ENCODE data around the gene KCNIP4. TPM values are rescaled to one million over a fixed set of nuclear protein-coding genes. Genes with fewer than 3 reads are reported as not detected.
"Not testable (repeated sequence)": the region's sequence is repeated elsewhere in the genome, so short reads cannot be mapped to it uniquely, and the experiment has no call there.

KCNIP4 gene
- polyA plus RNA-seq: under 1 TPM in 1 of 2 donors, not detected in 1; 0.12 TPM

DNA sequence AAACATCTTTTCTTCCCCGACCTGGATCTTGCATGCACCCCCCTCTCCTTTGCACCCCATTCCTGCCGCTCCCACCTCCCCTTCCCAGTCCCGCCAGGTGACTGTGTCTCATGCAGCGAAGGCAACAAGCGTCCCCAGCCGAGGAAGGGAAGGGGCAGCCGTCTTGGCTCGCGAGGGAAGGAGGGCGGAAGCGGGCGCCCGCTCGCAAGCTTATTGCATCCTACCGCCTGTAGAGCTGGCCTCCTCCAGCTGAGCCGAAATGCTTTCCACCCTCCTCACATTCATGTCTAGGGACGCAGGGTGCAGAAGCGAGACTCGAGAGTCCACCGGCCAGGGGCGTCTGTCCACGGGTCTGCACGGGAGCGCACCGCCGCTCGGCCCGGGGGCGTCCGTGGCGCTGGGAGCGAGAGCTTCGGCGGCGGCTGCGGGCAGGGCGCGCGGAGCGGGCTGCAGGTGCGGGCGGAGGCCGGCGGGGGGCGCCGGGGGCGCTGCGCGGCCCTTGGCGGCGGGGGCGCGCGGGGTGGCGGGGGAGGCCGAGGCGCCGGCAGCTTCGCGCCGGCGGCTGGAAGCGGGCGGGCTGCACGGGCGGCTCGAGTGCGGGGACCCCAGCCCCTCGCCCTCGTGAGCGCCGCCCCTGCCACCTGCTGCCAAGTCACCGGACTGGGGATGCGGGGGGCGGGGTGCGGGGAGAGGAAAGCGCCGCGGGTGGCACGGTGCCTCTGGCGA, at the start of gene KCNIP4:
KCNIP4 (minus strand) TSS at position 426 of the 726 bp plus-strand sequence.
- WGBS, 2 donors: 2 to 4% methylated on average over 46 to 81 of the region's 81 CpGs
- peak within 1 kb of the TSS; percentile 10 to 42 for H3K4me3 ChIP-seq (ENCODE audit: low read depth in 1 of 2, low read length in 2 of 2)
- H3K36me3 ChIP-seq (ENCODE audit: control insufficient read depth in 2 of 2, insufficient read depth in 2 of 2, low read length in 1 of 2): no peaks in the 10 kb centered on the region
- peaks cover 4% of the 10 kb centered on the region in 2 donors for H3K4me1 ChIP-seq (ENCODE audit: control insufficient read depth in 2 of 2, insufficient read depth in 2 of 2, low read length in 1 of 2)
- no peak within 1 kb of the TSS for H3K27ac ChIP-seq (ENCODE audit: low read depth in 2 of 2, low read length in 1 of 2)
- H3K27me3 ChIP-seq (ENCODE audit: control insufficient read depth in 1 of 2, insufficient read depth in 2 of 2, low read length in 2 of 2): peaks cover 3 to 7% of the 10 kb centered on the region in 2 donors
- H3K9me3 ChIP-seq (ENCODE audit: control insufficient read depth in 2 of 2, insufficient read depth in 1 of 2, low read depth in 1 of 2, low read length in 1 of 2): peaks cover 0 to 4% of the 10 kb centered on the region in 2 donors

DNA sequence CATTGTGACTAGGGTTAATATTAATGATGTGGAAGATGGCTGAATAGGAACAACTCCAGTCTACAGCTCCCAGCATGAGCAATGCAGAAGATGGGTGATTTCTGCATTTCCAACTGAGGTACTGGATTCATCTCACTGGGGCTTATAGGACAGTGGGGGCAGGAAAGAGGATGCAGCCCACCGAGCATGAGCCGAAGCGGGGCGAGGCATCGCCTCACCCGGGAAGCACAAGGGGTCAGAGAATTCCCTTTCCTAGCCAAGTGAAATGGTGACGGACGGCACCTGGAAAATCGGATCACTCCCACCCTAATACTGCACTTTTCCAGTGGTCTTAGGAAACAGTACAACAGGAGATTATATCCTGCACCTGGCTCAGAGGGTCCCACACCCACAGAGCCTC, 48.0 kb upstream of the KCNIP4 start:
- WGBS, 2 donors: 91 to 96% methylated on average over 9 of the region's 9 CpGs
- H3K36me3 ChIP-seq (ENCODE audit: control insufficient read depth in 2 of 2, insufficient read depth in 2 of 2, low read length in 1 of 2); H3K4me1 ChIP-seq (ENCODE audit: control insufficient read depth in 2 of 2, insufficient read depth in 2 of 2, low read length in 1 of 2); H3K4me3 ChIP-seq (ENCODE audit: low read depth in 1 of 2, low read length in 2 of 2); H3K9me3 ChIP-seq (ENCODE audit: control insufficient read depth in 2 of 2, insufficient read depth in 1 of 2, low read depth in 1 of 2, low read length in 1 of 2); H3K27ac ChIP-seq (ENCODE audit: low read depth in 2 of 2, low read length in 1 of 2); H3K27me3 ChIP-seq (ENCODE audit: control insufficient read depth in 1 of 2, insufficient read depth in 2 of 2, low read length in 2 of 2): not testable (repeated sequence)

DNA sequence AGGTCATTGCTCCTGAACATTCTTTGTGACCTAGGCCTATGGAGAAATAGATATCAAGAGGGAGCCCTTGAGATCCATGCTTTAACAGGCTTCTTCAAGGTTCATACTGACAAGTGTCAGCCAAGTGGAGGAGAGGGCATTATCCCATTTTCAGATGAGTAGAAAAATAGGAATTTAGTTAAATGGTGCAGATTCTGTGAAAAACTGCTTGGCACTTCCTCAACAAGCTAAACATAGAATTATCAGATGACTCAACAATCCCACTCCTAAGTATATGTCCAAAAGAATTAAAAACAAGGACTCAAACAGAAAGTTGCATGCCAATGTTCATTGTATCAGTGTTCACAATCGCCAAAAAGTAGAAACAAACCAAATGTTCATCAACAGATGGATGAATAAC, 43.8 kb upstream of the KCNIP4 start:
- no peaks in the 10 kb centered on the region for H3K4me1 ChIP-seq (ENCODE audit: control insufficient read depth in 2 of 2, insufficient read depth in 2 of 2, low read length in 1 of 2)
- H3K4me3 ChIP-seq (ENCODE audit: low read depth in 1 of 2, low read length in 2 of 2): no peak overlapping the region
- H3K27me3 ChIP-seq (ENCODE audit: control insufficient read depth in 1 of 2, insufficient read depth in 2 of 2, low read length in 2 of 2): no peaks in the 10 kb centered on the region
- no peak overlapping the region for H3K27ac ChIP-seq (ENCODE audit: low read depth in 2 of 2, low read length in 1 of 2)
- 69 to 72% methylated on average over 1 of the region's 1 CpG for WGBS, 2 donors
- H3K36me3 ChIP-seq (ENCODE audit: control insufficient read depth in 2 of 2, insufficient read depth in 2 of 2, low read length in 1 of 2): no peaks in the 10 kb centered on the region
- peaks cover 0 to 4% of the 10 kb centered on the region in 2 donors for H3K9me3 ChIP-seq (ENCODE audit: control insufficient read depth in 2 of 2, insufficient read depth in 1 of 2, low read depth in 1 of 2, low read length in 1 of 2)

DNA sequence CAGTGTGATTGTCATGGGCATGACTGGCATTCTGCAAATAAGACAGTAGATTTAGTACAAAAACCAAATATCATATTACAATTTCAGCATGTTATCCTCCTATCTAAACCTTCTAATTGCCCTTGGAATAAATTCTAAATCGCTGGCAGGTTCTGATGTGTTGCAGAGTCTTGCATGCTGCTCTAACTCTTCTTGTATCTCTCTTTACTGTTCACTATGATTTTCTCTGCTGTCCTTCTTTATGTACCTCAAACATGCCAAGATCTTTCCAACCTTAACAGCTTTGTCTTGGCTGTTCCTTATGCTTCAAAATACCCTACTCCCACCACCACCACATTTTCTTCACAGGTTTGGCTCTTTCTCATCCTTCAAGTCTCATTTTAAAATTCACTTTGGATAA, 43.0 kb upstream of the KCNIP4 start:
- Histone ChIP-seq H3K36me3 (ENCODE audit: control insufficient read depth in 2 of 2, insufficient read depth in 2 of 2, low read length in 1 of 2) (no peaks in the 10 kb centered on the region), H3K4me3 (ENCODE audit: low read depth in 1 of 2, low read length in 2 of 2) (no peak overlapping the region), H3K4me1 (ENCODE audit: control insufficient read depth in 2 of 2, insufficient read depth in 2 of 2, low read length in 1 of 2) (no peaks in the 10 kb centered on the region), H3K9me3 (ENCODE audit: control insufficient read depth in 2 of 2, insufficient read depth in 1 of 2, low read depth in 1 of 2, low read length in 1 of 2) (peaks cover 0 to 4% of the 10 kb centered on the region in 2 donors), H3K27me3 (ENCODE audit: control insufficient read depth in 1 of 2, insufficient read depth in 2 of 2, low read length in 2 of 2) (no peaks in the 10 kb centered on the region), H3K27ac (ENCODE audit: low read depth in 2 of 2, low read length in 1 of 2) (no peak overlapping the region)
- 68 to 70% methylated on average over 1 of the region's 1 CpG for WGBS, 2 donors

DNA sequence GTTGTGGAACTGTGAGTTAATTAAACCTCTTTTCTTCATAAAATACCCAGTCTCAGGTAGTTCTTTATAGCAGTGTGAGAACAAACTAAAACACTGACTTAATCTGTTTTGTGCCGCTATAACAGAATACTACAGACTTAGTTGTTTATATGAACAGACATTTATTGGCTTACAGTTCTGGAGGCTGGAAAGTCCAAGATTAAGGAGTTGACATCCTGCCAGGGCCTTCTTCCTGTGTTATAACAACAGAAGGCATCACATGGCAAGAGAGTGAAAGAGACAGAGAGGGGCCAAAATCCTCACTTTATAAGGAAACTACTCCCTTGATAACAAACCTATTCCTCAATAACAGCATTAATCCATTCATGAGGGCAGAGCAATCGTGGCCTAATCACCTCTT, 42.5 kb upstream of the KCNIP4 start:
- WGBS, 2 donors: 41 to 55% methylated on average over 2 of the region's 2 CpGs
- peaks cover 0 to 2% of the 10 kb centered on the region in 2 donors for H3K9me3 ChIP-seq (ENCODE audit: control insufficient read depth in 2 of 2, insufficient read depth in 1 of 2, low read depth in 1 of 2, low read length in 1 of 2)
- H3K36me3 ChIP-seq (ENCODE audit: control insufficient read depth in 2 of 2, insufficient read depth in 2 of 2, low read length in 1 of 2): no peaks in the 10 kb centered on the region
- H3K27ac ChIP-seq (ENCODE audit: low read depth in 2 of 2, low read length in 1 of 2): no peak overlapping the region
- no peaks in the 10 kb centered on the region for H3K4me1 ChIP-seq (ENCODE audit: control insufficient read depth in 2 of 2, insufficient read depth in 2 of 2, low read length in 1 of 2)
- no peak overlapping the region for H3K4me3 ChIP-seq (ENCODE audit: low read depth in 1 of 2, low read length in 2 of 2)
- no peaks in the 10 kb centered on the region for H3K27me3 ChIP-seq (ENCODE audit: control insufficient read depth in 1 of 2, insufficient read depth in 2 of 2, low read length in 2 of 2)

DNA sequence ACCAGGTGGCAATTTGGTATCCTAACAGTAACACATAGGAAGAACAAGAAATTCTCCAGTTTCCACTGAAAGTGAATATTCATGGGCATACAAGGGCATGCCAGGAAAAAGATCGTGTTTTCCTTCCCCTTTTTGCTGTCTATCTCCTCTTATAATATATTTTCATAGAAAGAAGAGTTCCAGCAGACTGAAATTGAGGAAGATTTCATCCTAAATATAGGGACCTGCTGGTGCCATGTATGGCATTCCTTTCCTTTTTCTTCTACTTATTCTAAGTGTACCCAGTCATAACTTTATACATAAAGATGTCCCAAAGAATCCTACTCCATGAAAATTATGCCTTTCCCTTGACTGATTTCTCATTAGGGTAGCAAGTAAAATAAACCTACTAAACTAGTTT, 40.8 kb upstream of the KCNIP4 start:
- H3K4me3 ChIP-seq (ENCODE audit: low read depth in 1 of 2, low read length in 2 of 2): no peak overlapping the region
- 19 to 48% methylated on average over 1 of the region's 1 CpG for WGBS, 2 donors

DNA sequence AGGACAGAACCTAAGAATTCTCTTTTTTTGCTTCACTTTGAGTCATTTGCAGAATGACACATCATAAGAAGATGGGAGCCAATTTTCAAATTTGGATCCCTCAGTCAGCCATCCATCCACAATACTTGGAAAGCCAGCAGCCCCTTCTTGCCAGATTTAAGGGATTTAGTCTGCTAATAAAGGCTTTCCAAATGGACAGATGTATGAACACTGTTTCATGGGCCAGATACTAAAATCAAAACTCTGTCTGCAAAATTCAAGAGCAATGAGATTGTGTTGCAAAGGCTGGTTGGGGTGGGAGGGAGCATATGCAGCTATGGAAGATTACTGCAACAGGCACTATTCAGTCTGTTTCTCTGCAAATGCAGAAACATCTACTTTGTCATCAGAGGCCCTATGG, 37.7 kb upstream of the KCNIP4 start:
- Histone ChIP-seq H3K9me3 (ENCODE audit: control insufficient read depth in 2 of 2, insufficient read depth in 1 of 2, low read depth in 1 of 2, low read length in 1 of 2) (no peaks in the 10 kb centered on the region), H3K4me3 (ENCODE audit: low read depth in 1 of 2, low read length in 2 of 2) (no peak overlapping the region), H3K27me3 (ENCODE audit: control insufficient read depth in 1 of 2, insufficient read depth in 2 of 2, low read length in 2 of 2) (no peaks in the 10 kb centered on the region), H3K27ac (ENCODE audit: low read depth in 2 of 2, low read length in 1 of 2) (no peak overlapping the region), H3K4me1 (ENCODE audit: control insufficient read depth in 2 of 2, insufficient read depth in 2 of 2, low read length in 1 of 2) (no peaks in the 10 kb centered on the region), H3K36me3 (ENCODE audit: control insufficient read depth in 2 of 2, insufficient read depth in 2 of 2, low read length in 1 of 2) (no peaks in the 10 kb centered on the region)

More for the DNA sequence above, 40.8 kb upstream of the KCNIP4 start:
- no peaks in the 10 kb centered on the region for H3K4me1 ChIP-seq (ENCODE audit: control insufficient read depth in 2 of 2, insufficient read depth in 2 of 2, low read length in 1 of 2)
- H3K27ac ChIP-seq (ENCODE audit: low read depth in 2 of 2, low read length in 1 of 2): no peak overlapping the region
- no peaks in the 10 kb centered on the region for H3K27me3 ChIP-seq (ENCODE audit: control insufficient read depth in 1 of 2, insufficient read depth in 2 of 2, low read length in 2 of 2)
- no peaks in the 10 kb centered on the region for H3K9me3 ChIP-seq (ENCODE audit: control insufficient read depth in 2 of 2, insufficient read depth in 1 of 2, low read depth in 1 of 2, low read length in 1 of 2)
- no peaks in the 10 kb centered on the region for H3K36me3 ChIP-seq (ENCODE audit: control insufficient read depth in 2 of 2, insufficient read depth in 2 of 2, low read length in 1 of 2)

DNA sequence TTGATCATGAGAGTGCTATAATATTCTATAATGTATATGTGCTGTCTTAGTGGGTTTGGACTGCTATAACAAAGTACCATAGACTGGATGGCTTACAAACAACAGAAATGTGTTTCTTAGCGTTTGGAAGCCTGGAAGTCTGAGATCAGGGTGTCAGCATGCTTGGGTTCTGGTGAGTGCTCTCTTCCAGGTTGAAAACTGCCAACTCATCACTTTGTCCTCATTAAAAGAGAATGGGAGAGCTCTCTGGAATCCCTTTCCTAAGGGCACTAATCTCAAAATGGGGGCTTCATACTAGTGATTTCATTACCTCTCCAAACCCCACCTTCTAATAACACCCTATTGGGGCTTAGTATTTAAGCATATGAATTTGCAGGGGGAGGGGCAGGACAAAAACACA, 33.5 kb upstream of the KCNIP4 start:
- Histone ChIP-seq H3K9me3 (ENCODE audit: control insufficient read depth in 2 of 2, insufficient read depth in 1 of 2, low read depth in 1 of 2, low read length in 1 of 2) (no peaks in the 10 kb centered on the region), H3K4me3 (ENCODE audit: low read depth in 1 of 2, low read length in 2 of 2) (no peak overlapping the region), H3K36me3 (ENCODE audit: control insufficient read depth in 2 of 2, insufficient read depth in 2 of 2, low read length in 1 of 2) (no peaks in the 10 kb centered on the region), H3K27ac (ENCODE audit: low read depth in 2 of 2, low read length in 1 of 2) (no peak overlapping the region), H3K4me1 (ENCODE audit: control insufficient read depth in 2 of 2, insufficient read depth in 2 of 2, low read length in 1 of 2) (no peaks in the 10 kb centered on the region), H3K27me3 (ENCODE audit: control insufficient read depth in 1 of 2, insufficient read depth in 2 of 2, low read length in 2 of 2) (no peaks in the 10 kb centered on the region)
- WGBS, 2 donors: 62 to 74% methylated on average over 1 of the region's 1 CpG

DNA sequence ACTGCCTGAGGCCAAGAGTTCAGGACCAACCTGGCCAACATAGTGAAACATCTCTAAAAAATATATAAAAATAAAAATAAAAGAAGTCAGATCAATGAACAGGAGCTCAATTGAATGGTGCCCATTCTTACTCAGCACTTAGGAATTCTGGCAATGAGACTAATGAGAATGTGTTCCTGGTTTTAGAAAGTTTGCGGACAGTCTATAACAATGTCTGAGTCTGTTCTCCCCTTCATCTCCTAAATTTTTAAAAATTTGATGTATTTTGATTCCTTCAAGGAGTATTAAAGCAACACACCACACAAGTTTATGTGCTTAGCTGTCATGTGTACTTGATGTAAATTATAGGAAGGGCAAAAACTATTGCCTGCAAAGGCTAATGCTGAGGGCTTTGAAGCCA, 30.6 kb upstream of the KCNIP4 start:
- 86 to 96% methylated on average over 1 of the region's 1 CpG for WGBS, 2 donors

DNA sequence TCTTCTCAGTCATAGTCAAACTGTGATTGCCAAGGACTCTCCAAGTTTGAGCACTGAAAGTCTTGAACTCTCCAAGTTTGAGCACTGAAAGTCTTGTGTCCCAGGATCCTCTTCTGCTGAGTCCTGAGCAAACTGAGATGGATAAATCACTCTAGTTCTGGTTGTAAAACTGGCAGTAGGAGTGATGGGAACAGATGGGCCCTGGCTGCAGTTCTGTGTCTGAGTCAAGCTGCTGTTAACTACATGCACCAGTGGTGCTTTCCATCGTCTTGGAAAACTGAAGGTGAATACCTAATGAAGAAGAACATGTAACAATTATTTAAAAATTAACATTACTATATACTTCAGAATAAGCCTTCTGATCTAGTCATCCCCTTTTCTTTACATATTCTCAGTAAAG, 27.6 kb upstream of the KCNIP4 start:
- Histone ChIP-seq H3K36me3 (ENCODE audit: control insufficient read depth in 2 of 2, insufficient read depth in 2 of 2, low read length in 1 of 2) (no peaks in the 10 kb centered on the region), H3K9me3 (ENCODE audit: control insufficient read depth in 2 of 2, insufficient read depth in 1 of 2, low read depth in 1 of 2, low read length in 1 of 2) (no peaks in the 10 kb centered on the region), H3K4me1 (ENCODE audit: control insufficient read depth in 2 of 2, insufficient read depth in 2 of 2, low read length in 1 of 2) (no peaks in the 10 kb centered on the region), H3K27ac (ENCODE audit: low read depth in 2 of 2, low read length in 1 of 2) (no peak overlapping the region), H3K4me3 (ENCODE audit: low read depth in 1 of 2, low read length in 2 of 2) (no peak overlapping the region), H3K27me3 (ENCODE audit: control insufficient read depth in 1 of 2, insufficient read depth in 2 of 2, low read length in 2 of 2) (no peaks in the 10 kb centered on the region)
- WGBS, 2 donors: 54 to 78% methylated on average over 1 of the region's 1 CpG

More for the DNA sequence above, 30.6 kb upstream of the KCNIP4 start:
- Histone ChIP-seq H3K4me3 (ENCODE audit: low read depth in 1 of 2, low read length in 2 of 2) (no peak overlapping the region), H3K9me3 (ENCODE audit: control insufficient read depth in 2 of 2, insufficient read depth in 1 of 2, low read depth in 1 of 2, low read length in 1 of 2) (no peaks in the 10 kb centered on the region), H3K27ac (ENCODE audit: low read depth in 2 of 2, low read length in 1 of 2) (no peak overlapping the region), H3K36me3 (ENCODE audit: control insufficient read depth in 2 of 2, insufficient read depth in 2 of 2, low read length in 1 of 2) (no peaks in the 10 kb centered on the region), H3K27me3 (ENCODE audit: control insufficient read depth in 1 of 2, insufficient read depth in 2 of 2, low read length in 2 of 2) (no peaks in the 10 kb centered on the region), H3K4me1 (ENCODE audit: control insufficient read depth in 2 of 2, insufficient read depth in 2 of 2, low read length in 1 of 2) (no peaks in the 10 kb centered on the region)
